ENCODE results near the gene GTF2A2. TPM values are rescaled to one million over a fixed set of nuclear protein-coding genes. Genes with fewer than 3 reads are reported as not detected.
"Not testable (repeated sequence)": the region's sequence is repeated elsewhere in the genome, so short reads cannot be mapped to it uniquely, and the experiment has no call there.

GTF2A2 gene, protein sequence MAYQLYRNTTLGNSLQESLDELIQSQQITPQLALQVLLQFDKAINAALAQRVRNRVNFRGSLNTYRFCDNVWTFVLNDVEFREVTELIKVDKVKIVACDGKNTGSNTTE
- 73.2 TPM for total RNA-seq

DNA sequence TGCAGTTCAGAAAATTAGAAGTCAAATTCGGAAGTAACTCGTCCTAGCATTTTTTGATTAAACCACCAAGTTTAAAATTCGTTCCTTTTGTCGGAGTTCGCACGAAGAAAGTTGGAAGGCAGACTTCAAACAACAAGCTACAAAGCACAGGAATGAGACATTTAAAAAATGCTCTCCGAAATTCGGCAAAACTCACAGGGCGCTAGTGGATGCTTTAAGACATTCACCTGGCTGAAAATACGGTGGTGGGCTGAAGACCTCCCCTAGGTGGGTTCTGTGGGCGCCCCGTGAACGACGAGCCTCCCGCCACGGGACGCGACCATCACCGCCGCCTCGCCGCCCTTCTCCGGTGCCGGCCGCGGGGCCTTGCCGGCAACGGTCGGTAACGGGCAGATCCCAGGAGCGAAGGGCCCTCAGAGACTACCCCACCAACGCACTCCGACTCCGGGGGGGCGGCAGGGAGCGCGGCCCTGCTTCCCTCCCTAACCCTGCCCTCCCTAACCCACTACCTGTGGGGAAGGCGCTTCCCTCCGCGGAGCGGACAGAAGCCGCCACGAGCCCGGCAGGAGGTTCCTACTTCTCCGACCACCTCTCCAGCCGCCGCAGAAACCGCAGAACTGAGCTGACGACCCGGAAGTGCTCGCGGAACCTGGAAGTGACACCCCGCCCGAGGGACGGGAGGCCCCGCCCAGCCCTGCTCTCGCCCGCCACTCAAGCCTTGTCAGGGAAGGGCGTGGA is at the start of gene GTF2A2:
Gene GTF2A2, minus strand, starts transcription at position 619 of the 738 bp plus-strand sequence. CDS start 5,238 bp downstream, outside the sequence.
- ATAC-seq (peak; percentile 100), DNase-seq (ENCODE audit: low spot score) (peak; percentile 96)
- intact Hi-C loops (cut with DNase I), result no loop called here

DNA sequence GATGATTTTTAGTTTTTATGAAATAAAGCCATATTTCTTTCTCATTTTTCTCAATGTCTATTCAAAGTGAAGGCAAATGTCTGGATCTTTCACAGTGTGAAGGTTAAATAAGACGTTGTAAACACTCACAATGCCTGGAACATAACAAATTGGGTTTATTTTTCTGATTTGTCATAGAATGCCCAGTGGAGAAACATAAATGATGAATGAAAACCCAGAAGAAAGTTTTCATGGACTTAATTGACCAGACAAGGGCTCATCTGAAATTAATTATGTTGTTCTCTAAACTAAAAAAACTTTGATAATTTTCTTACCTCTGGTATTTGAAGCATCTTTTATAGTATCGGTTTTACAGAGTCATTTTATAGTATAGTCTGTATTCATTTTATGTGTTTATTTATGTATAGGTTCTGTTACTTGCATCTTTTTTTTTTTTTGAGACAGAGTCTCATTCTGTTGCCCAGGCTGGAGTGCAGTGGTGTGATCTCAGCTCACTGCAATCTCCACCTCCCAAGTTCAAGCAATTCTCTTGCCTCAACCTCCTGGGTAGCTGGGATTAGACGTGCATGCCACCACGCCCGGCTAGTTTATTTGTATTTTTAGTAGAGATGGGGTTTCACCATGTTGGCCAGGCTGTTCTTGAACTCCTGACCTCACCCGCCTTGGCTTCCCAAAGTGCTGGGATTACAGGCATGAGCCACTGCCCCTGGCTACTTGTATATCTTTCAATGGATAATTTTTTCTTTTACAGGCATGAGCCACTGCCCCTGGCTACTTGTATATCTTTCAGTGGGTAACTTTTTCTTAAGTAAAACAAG is 46.9 kb upstream of the GTF2A2 start:
- DNase-seq (ENCODE audit: low spot score) (no peak), ATAC-seq (no peak)
- intact Hi-C loops (cut with DNase I), result no loop called here

DNA sequence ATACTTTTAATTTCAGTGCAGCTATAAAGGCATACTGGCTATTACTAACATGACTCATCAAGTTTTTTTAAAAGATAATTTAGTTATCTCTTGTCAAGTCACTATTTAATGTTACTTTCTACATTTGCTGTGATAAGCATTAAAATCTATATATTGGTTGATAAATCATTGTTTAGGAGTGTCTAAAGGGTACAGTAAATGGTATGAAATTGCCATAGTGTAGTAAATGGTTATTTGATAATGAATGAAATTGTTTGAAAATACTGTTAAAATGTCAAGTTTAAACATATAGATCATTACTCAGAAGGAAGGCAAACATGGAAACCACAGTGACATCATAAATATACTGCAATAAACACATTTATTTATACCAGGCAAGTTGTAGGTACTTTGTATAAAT is 45.0 kb upstream of the GTF2A2 start:
- DNase-seq (ENCODE audit: low spot score) (no peak), ATAC-seq (no peak)
- intact Hi-C loops (cut with DNase I), result no loop called here

DNA sequence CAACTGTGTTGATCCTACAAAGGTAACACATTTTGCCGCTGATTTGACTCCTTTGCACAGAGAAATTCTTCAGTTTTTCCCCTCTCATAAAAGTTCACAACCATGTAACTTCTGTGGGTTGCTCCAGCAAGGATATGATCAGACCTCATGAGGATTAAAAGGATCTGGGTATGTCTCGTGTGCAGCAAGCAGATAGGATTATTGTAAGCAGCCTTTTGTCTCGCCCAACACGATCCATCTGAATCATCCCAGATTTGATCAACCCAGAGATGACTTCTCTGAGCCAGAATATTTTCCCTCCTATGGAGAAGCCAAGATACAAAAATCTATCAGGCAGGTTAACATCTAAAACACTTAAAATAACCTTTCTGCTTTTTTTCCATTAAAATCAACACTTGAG is 44.6 kb upstream of the GTF2A2 start:
- DNase-seq (ENCODE audit: low spot score), result no peak
- intact Hi-C loops (cut with DNase I), result no loop called here

DNA sequence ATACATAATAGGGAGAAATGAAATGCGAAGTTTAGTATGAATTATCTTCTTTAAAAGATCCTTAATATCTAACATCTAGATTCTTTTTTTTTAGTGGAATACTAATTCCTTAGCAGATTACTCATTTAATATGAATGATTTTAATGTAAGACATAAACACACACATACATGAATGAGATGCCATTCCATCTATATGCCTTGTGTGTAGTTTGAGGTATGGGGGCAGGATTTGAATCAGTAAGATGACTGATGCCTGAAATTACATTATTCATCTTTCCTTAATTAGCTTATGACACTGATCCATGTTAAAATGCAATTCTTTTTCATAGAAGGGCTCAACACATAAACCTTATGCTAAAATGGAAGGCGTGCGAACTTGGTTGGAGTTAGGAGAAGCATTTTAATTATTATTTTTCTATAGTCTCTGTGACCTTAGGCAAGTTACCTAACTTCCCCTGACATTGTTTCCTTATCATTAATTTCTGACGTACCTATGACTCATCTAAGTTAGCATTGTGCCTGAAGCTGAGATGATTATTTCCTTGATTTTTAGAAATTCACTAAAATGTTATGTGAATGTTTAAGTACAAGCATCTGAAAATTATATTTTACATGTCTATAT is 42.6 kb upstream of the GTF2A2 start:
- intact Hi-C loops (cut with DNase I), result no loop called here
- DNase-seq (ENCODE audit: low spot score) (no peak), ATAC-seq (no peak)

More for the DNA sequence above, 44.6 kb upstream of the GTF2A2 start:
- ATAC-seq, result no peak

DNA sequence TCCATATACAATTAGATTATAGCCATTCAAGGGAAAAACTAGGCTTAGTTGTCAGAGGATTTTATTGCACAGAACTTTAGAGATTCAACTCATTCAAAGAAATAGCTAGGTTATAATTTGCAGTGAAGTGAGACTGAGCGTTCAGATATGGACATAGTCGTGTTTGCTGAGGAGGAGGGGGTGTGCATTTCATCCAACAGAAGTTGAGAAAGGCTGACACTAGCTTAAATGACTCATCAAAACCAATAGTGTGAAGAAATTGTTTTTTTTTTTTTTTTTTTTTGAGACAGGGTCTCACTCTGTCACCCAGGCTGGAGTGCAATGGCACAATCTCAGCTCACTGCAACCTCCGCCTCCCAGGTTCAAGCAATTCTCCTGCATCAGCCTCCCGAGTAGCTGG is 40.8 kb upstream of the GTF2A2 start:
- ATAC-seq; intact Hi-C loops (cut with DNase I); DNase-seq (ENCODE audit: low spot score): not testable (repeated sequence)

DNA sequence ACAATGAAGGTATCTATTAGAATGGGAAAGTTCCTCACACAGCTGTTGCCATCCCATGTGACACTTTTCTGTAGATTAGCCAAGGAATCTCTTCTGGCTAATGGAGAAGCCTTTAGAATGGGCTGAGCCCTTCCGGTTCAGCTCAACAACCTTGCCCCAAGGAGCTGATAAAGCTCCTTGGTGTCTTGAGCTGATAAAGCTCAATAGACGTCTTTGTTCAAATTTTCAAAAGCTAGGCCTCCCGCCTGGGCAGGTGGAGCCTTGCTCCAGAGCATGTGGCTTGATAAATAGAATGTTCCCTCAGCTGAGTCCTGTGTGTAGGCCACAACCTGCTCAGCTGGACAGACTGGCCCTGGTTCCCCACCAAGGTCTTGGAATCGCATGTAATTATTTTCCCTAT is 39.0 kb upstream of the GTF2A2 start:
- intact Hi-C loops (cut with DNase I), result no loop called here
- DNase-seq (ENCODE audit: low spot score) (no peak), ATAC-seq (no peak)

DNA sequence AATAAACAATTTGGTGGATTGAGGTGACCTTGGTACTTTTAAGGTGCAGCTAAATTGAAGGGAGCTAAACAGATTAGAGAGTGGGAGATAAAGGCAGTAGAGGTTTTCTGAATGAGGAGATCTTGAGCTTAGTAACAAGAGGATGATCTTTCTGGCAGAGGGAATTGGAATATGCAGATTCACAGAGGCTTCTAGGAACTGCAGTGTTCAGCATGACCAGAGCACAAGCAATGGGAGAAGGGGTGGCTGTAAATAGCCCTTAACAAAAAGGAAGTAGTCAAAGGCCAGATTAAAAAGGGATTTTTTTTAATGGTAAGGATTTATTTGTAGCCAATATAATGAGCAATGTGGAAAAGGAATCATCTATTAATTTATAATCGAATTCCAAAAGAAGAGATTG is 37.5 kb upstream of the GTF2A2 start:
- intact Hi-C loops (cut with DNase I), result no loop called here
- DNase-seq (ENCODE audit: low spot score) (no peak), ATAC-seq (no peak)

DNA sequence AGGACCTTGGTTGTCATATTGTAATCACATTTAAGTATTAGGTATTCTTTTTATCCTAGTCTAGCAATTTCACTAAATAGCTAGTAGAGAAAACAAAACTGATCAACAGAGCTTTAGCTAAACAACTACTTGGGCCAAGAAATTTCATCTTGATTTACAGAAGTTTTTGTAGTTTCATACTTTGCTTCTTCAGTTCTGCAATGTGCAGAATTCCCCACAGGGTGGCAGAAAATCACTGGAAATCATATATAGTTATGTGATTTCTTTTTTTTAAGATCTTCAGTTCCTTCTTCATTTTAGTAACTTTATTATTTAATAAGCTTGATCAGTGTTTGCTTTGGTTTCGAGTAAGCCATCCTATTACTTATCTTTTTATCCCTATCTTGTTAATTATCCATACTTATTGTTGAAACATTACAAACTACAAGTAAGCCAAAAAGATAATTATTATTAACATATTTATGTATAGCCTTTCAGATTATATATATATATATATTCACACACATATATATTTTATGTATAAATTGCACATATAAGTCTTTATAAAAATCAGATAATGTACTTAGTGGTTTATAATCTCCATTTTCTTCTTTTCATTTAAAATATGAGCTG is 34.0 kb upstream of the GTF2A2 start:
- ATAC-seq (no peak), DNase-seq (ENCODE audit: low spot score) (no peak)
- intact Hi-C loops (cut with DNase I), result no loop called here

DNA sequence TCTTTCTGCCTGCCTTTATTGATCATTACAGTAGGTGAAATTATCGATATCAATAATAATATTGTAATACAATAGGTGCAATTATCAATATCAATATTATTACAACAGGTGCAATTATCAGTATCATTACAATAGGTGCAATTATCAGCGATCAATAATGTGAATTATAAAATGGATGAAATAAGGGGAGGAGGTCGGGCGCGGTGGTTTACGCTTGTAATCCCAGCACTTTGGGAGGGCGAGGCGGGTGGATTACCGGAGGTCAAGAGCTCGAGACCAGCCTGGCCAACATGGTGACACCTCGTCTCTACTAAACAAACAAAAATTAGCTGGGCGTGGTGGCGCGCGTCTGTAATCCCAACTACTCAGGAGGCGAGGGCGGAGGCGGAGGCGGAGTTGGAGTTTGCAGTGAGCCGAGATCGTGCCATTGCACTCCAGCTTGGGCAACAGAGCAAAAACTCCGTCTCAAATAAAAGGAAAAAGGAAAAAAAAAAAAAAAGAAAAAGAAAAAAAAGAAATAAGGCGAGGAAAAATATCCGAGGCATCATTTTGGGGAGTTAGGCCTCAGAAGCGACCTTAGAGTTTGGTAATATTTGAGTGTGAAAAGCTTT is 32.4 kb upstream of the GTF2A2 start:
- DNase-seq (ENCODE audit: low spot score) (peak; percentile 87), ATAC-seq (peak; percentile 86)
- intact Hi-C loops (cut with DNase I), result no loop called here

DNA sequence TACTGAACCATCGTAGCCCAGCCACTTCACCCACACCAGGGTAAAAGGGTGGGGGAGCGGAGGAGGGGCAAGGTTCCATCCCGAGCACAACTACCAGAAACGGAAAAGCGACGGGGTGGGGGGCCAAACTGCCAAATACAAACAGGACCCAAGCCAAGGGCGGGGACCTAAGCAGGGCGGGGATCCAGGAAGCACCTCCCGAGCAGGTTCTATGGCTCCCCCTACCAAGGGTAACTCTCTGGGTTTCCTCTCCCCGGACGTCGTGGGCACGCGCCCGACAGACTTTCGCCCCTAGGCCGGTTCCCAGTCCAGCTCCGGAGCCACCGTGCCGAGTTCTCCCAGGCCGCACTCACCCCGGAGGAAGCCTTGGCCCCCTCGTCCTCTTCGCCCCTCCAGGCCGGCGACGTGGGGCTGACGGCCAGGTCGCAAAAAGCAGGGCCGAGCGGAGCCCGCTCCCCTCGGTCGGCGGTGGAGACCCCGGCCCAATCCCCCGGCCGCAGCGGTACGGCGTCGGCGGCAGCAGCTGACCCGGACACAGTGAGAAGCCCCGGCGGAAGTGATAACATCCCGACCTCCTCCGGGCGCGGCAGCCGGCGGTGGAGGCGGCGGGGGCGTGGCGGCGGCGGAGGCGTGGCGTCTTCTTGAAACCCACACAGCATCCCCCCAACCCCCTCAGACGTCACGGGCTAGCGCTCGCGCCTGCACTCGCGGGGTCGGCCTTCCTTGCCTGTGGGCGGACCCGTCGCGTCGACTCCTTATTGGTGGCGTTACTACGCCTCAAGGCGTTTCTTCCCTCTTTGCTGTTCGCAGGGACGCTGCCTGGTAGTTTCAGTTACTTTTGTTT is 31.7 kb upstream of the GTF2A2 start, which contains the start of gene BNIP2:
Gene BNIP2, minus strand, starts transcription at position 539 of the 844 bp plus-strand sequence. CDS start 6,863 bp downstream, outside the sequence.
- intact Hi-C loops (cut with DNase I), result no loop called here
- ATAC-seq (peak; percentile 99), DNase-seq (ENCODE audit: low spot score) (peak; percentile 100)

DNA sequence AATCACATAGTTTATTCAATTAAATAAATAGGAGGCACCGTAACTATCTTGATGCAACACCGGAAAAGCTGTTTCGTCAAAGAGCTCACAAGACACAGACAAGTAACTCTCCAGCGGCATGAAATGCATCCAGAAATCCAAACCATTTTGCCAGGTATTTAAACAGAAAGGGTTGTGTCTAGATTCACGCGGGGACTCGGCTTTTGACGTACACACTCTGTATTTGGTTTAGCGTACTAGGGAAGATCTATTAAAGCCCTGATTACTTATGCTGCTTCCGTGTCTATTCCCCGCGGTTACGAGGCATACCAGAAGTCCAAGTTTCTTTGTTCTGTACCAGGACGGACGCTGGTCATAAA is 31.1 kb upstream of the GTF2A2 start:
- DNase-seq (ENCODE audit: low spot score) (no peak), ATAC-seq (no peak)
- intact Hi-C loops (cut with DNase I), result no loop called here

DNA sequence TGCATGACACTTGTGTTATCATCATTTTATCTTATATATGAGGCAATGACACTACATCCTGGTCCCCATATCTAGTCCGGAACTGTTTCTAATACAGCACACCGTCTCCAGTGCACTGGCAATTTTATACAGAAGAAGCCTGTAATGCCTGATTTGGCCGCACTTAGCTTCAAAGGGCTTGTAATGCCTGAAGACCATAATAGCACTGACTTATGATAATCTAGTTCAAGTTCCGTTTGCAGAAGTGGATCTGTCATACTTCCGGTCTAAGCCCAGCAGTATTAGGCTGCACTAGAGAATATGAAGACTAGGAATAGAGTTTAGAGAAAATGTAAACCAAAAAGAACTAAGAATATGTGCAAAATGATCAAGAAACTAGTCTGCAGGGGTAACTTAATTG is 30.5 kb upstream of the GTF2A2 start:
- ATAC-seq, result no peak

DNA sequence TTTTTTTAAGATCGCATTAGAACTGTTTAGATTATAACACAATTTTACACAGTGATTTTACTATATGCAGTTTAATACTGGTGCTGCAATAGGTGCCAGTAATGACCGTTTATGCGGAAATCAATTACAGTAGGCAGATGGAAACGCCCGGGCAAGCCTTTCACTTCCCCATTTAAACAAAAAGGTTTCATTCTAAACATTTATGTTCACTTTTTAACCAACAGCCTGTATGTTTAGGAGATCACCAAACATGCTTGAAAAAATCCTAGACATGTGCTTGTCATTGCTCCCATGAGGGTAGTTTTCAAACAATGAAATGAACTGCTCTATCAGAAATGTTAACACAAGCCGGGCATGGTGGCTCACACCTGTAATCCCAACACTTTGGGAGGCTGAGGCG is 29.1 kb upstream of the GTF2A2 start:
- ATAC-seq, result no peak
- intact Hi-C loops (cut with DNase I), result no loop called here
- DNase-seq (ENCODE audit: low spot score), result no peak

More for the DNA sequence above, 30.5 kb upstream of the GTF2A2 start:
- intact Hi-C loops (cut with DNase I), result no loop called here
- no peak for DNase-seq (ENCODE audit: low spot score)

DNA sequence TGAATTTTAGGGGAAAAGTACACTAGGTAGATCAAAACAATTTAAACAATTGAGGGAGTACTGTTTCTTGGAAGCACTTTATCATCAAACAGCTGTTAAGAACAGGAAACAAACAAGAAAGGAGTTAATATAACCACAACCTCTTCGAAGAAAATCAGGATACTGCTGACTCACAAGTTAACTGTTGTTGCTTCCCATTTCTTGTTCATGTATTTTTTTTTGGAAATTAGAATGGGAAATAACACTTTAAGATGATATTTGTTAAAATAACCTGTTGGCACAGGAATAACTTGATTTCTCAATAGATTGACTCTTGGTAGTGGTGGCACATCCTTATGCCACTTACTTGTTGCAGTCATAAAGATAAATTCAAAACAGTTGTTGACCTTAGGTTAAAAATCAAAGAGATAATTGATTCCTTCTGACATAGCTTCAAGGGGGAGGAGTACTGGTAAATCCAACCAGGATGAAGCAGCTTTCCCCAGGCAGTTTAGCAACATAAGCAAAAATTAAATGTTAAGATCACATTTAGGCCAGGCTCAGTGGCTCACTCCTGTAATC is 28.5 kb upstream of the GTF2A2 start:
- DNase-seq (ENCODE audit: low spot score) (no peak), ATAC-seq (no peak)
- intact Hi-C loops (cut with DNase I), result loop anchor here (2.0 kb wide), 1 partner anchor 27 kb away; no protein-coding TSS in a partner anchor

DNA sequence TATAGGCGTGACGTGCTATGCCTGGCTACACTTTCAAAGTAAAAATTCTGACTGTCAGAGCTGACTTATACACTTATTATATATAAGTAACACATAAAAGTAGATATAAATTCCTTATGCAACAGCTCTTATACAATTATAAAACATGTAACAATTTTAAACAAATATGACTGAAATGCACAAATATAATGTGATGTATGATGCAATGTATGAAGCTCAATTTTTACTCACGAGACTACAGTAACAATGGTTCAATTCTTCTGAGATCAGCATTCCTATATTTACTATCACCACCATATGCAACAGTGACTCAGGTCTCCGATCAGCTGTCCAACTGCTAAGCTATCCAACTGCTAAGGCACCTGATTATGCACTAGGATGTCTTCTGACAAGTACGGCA is 23.6 kb upstream of the GTF2A2 start:
- DNase-seq (ENCODE audit: low spot score) (no peak), ATAC-seq (no peak)
- intact Hi-C loops (cut with DNase I), result no loop called here

DNA sequence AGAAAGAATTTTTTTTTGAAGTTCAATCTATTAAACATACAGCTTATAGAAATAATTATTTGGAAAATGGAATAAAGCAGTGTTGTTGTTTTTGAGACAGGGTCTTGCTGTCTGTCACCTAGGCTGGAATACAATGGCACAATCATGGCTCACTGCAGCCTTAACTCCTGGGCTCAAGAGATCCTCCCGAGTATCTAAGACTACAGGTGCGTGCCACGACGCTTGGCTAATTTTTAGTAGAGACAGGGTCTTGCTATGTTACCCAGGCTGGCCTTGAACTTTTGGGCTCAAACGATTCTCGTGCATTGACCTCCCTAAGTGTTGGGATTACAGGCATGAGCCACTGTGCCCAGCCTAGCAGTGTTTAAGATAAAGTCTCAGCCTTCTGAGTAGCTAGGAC is 23.0 kb upstream of the GTF2A2 start:
- intact Hi-C loops (cut with DNase I), result no loop called here
- DNase-seq (ENCODE audit: low spot score), result no peak
- no peak for ATAC-seq

DNA sequence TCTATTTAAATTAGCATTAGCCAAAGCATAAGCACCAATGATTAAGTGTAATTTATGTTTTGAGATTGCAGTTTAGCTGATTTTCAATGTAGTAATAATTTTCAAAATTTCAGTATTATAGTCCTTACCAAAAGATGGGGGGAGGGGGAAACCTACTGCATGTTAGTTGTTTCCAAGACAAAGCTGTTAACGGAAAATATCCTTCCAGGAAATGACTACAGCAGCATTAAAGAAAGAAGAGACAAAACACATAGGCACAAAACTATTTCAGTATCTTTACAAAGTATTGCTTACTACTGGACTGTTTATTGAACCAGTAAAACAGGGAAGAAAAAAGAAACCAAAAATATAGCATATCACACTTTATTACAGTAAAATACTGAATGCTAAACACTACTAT is 21.3 kb upstream of the GTF2A2 start:
- intact Hi-C loops (cut with DNase I), result no loop called here
- ATAC-seq, result no peak
- DNase-seq (ENCODE audit: low spot score), result no peak
